Gastroesophageal sphincter (tissue), 3 donors: ENCODE measurements around the gene ARHGEF19.

Experiments used
- CTCF ChIP-seq, 4 experiments: fragments of 200-600 bp in 2 of 4; fragments of 450-650 bp in 2 of 4; sonication (generic) in 1 of 4; IDR thresholded peaks; one replicate each; pipeline ENCODE4 v1.5.1; 2017 to 2019; ENCODE audit warnings: antibody characterized with exemption in 4 of 4, mild to moderate bottlenecking in 2 of 4, moderate library complexity in 2 of 4
- EP300 ChIP-seq: sonication (generic); formaldehyde crosslinking; IDR thresholded peaks from one replicate; pipeline ENCODE4 v1.6.1; 2017; ENCODE audit warnings: antibody characterized with exemption, mild to moderate bottlenecking
- POLR2A ChIP-seq, 2 donors: fragments of 450-650 bp; IDR thresholded peaks; one replicate each; pipeline ENCODE4 v1.6.1; 2017; ENCODE audit warnings: antibody characterized with exemption in 2 of 2, mild to moderate bottlenecking in 2 of 2, moderate library complexity in 1 of 2

DNA sequence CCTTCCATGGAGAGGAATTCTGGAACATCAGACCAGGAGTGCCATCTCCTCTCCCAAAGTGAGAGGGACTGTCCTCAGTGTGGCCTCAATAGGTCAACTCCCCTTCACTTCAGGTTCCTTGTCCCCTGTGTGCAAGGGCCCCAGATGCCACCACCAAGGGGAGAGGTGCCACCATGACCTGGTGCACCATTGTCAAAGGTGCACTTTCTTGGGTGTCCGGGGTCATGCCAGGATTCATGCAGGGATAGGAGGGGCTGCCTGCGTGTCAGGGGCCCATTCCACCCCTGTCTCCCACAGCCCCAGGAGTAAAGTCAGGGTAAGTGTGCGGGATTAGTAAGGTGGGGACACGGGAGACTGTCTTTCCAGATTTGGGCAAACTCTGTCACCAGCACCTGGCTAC lies 35.1 kb downstream of the ARHGEF19 start:
- TF ChIP-seq CTCF (IDR thresholded peaks at IDR 0.05) = no peak
- no peak for TF ChIP-seq POLR2A (IDR thresholded peaks at IDR 0.05)
- no peak for TF ChIP-seq EP300
